Activated T-helper 1 cell treated with anti-CD3 and anti-CD28 coated beads, Interleukin-12 subunit alpha, Interleukin-12 subunit beta, Interleukin-2, Interleukin-4 antibody, amounts not matched to agents 30 ng/mL and 10 ng/mL and 1 ng/mL, durations not matched to agents 14 hours and 24 hours and 36 hours (primary cell): ENCODE data around the gene MC2R. TPM values are rescaled to one million over a fixed set of nuclear protein-coding genes. Genes with fewer than 3 reads are reported as not detected.

ENCODE experiments used
- DNase-seq: peaks from one replicate; pipeline ENCODE4 v3.0.0; 2021; ENCODE audit warnings: low spot score
- H3K27ac Mint-ChIP-seq: one replicate; pipeline ENCODE4 v1.8.0; 2021; ENCODE audit warnings: mild to moderate bottlenecking, mixed read lengths
- H3K27me3 Mint-ChIP-seq: one replicate; pipeline ENCODE4 v1.8.0; 2022; ENCODE audit warnings: mild to moderate bottlenecking, moderate library complexity, mixed read lengths; ENCODE audit not compliant: insufficient read depth
- H3K36me3 Mint-ChIP-seq: one replicate; pipeline ENCODE4 v1.8.0; 2021; ENCODE audit warnings: low read depth, mixed read lengths
- H3K4me1 Mint-ChIP-seq: one replicate; pipeline ENCODE4 v1.8.0; 2021; ENCODE audit warnings: low read depth, mixed read lengths
- H3K4me3 Mint-ChIP-seq: one replicate; pipeline ENCODE4 v1.8.0; 2021; ENCODE audit warnings: mild to moderate bottlenecking, moderate library complexity, mixed read lengths
- H3K9me3 Mint-ChIP-seq: one replicate; pipeline ENCODE4 v1.8.0; 2021; ENCODE audit warnings: mixed read lengths
- intact Hi-C: fragments of 100-400 bp; cut with micrococcal nuclease; formaldehyde crosslinking; loops from one replicate; pipeline ENCODE4 v1.15.1; 2024
- total RNA-seq: library from RNA; stranded (reverse); gene quantifications from 2 replicates; pipeline ENCODE4 v1.2.3, GENCODE V29; 2022

Gene MC2R
- total RNA-seq, 1 donor from 2014 or later, result not detected

- no peak overlapping the region for H3K4me3 Mint-ChIP-seq
- H3K27me3 Mint-ChIP-seq, result no peaks in the 10 kb centered on the region
- H3K27ac Mint-ChIP-seq, result no peak overlapping the region
- no peaks in the 10 kb centered on the region for H3K36me3 Mint-ChIP-seq
- H3K9me3 Mint-ChIP-seq, result no peaks in the 10 kb centered on the region
- no peak for DNase-seq
- intact Hi-C loops, result no loop called here
- H3K4me1 Mint-ChIP-seq, result no peaks in the 10 kb centered on the region
Measured at GRCh38 chr18:13914170-13914569, 1.2 kb downstream of the MC2R start.

DNA sequence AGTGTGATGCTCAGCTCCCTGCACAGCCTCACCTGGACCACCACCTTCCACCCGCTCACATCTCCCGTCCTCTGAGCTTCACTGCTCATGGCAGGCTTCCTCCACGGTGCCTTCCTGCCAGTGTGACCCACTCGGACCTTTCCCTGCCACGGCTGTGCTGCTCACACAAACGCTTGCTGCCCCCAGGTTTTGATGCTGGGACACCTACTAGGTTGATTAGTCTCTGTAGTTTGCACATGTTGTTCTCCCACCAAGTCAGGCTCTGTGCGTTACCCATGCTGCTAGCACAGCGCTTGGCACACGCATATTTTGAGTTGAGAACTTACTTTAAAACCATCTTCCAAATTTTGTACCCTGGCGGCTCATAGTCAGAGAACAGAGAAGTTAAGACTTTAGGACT, 2.1 kb downstream of the MC2R start:
- no peak overlapping the region for H3K4me3 Mint-ChIP-seq
- DNase-seq, result no peak
- no peak overlapping the region for H3K27ac Mint-ChIP-seq
- no peaks in the 10 kb centered on the region for H3K36me3 Mint-ChIP-seq
- H3K9me3 Mint-ChIP-seq, result no peaks in the 10 kb centered on the region
- intact Hi-C loops, result no loop called here
- no peaks in the 10 kb centered on the region for H3K27me3 Mint-ChIP-seq
- no peaks in the 10 kb centered on the region for H3K4me1 Mint-ChIP-seq

DNA sequence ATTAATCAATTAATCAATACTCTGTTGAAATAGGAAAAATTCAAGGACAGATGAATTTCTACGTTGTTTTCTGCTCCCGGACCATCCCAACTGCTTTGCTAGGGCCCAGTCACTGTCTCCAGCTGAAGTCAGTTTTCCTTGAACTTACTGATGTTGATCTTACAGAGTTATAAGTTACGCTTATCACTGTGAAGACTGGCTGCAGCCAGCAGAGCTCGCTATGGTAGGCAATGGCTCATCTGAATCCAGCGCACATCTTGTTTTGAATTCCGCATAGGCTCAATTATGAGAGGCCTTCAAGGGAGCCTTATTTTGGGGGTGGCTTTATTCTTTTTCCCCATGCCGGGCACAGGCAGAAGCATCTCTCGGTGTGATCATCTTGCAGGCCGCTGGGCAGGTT, 2.7 kb downstream of the MC2R start:
- Mint-ChIP-seq H3K27me3 (no peaks in the 10 kb centered on the region), H3K4me3 (no peak overlapping the region), H3K4me1 (no peaks in the 10 kb centered on the region), H3K27ac (no peak overlapping the region), H3K36me3 (no peaks in the 10 kb centered on the region), H3K9me3 (no peaks in the 10 kb centered on the region)
- intact Hi-C loops, result no loop called here
- DNase-seq, result no peak

DNA sequence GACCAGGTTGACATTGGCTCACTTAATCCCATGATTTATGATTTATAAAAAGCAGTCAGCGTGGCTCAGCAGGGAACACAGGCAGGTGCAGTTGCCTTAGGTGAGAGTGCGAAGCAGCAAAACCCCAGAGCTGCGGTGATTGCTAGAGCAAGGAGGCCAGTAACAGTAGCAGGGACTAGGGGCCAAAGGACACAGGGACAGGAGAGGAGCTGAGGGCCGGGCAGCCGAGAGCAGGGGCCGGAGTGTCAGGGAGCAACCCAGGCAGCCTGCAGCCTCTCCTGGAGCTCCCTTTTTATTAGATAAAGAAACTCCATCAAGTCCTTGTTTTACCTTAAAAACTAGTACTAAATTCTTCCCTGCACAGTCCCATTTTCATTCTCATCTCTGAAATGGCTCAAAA, 4.3 kb downstream of the MC2R start:
- no peaks in the 10 kb centered on the region for H3K9me3 Mint-ChIP-seq
- peaks cover 2% of the 10 kb centered on the region for H3K27me3 Mint-ChIP-seq
- no peak overlapping the region for H3K4me3 Mint-ChIP-seq
- no peaks in the 10 kb centered on the region for H3K4me1 Mint-ChIP-seq
- no peak for DNase-seq
- no peaks in the 10 kb centered on the region for H3K36me3 Mint-ChIP-seq
- intact Hi-C loops, result no loop called here
- H3K27ac Mint-ChIP-seq, result no peak overlapping the region

DNA sequence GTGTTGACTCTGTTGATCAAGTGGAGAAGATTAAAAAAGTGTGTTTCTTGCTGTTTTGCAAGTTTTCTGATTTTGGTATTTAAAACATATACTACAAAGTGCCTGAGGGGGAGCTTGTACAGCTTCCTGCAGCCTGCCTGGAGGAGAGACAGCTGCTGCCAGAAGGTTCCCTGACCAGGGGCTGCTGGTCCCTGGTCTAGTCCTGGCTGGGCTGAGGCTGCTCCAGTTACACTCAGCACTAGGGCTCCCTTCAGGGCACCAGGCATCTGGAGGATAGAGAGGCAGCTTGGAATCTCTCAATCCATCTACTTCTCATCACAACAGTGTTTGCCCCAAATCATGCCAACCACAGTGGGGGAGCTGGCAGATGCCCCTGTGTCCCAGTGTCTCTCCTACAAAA, 4.8 kb downstream of the MC2R start:
- intact Hi-C loops, result no loop called here
- Mint-ChIP-seq H3K9me3 (no peaks in the 10 kb centered on the region), H3K36me3 (no peaks in the 10 kb centered on the region), H3K4me3 (no peak overlapping the region), H3K4me1 (no peaks in the 10 kb centered on the region), H3K27me3 (peaks cover 2% of the 10 kb centered on the region), H3K27ac (no peak overlapping the region)
- no peak for DNase-seq

- Mint-ChIP-seq H3K4me1 (no peaks in the 10 kb centered on the region), H3K27ac (no peak overlapping the region), H3K9me3 (no peaks in the 10 kb centered on the region), H3K36me3 (no peaks in the 10 kb centered on the region), H3K4me3 (no peak overlapping the region), H3K27me3 (peaks cover 2% of the 10 kb centered on the region)
- DNase-seq, result no peak
- intact Hi-C loops, result no loop called here
Measured at GRCh38 chr18:13909141-13909940, 6.0 kb downstream of the MC2R start.

DNA sequence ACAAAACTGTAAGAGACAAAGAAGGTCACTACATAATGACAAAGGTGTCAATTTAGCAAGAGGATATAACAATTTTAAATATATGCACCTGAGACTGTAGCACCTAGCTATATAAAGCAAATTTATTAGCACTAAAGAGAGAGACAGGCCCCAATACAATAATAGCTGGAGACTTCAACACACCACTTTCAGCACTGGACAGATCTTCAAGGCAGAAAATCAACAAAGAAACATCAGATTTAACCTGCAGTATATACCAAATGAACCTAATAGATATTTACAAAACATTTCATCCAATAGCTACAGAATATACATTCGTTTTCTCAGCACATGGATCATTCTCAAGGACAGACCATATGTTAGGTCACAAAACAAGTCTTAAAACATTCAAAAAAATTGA, 14.7 kb downstream of the MC2R start:
- intact Hi-C loops, result no loop called here

DNA sequence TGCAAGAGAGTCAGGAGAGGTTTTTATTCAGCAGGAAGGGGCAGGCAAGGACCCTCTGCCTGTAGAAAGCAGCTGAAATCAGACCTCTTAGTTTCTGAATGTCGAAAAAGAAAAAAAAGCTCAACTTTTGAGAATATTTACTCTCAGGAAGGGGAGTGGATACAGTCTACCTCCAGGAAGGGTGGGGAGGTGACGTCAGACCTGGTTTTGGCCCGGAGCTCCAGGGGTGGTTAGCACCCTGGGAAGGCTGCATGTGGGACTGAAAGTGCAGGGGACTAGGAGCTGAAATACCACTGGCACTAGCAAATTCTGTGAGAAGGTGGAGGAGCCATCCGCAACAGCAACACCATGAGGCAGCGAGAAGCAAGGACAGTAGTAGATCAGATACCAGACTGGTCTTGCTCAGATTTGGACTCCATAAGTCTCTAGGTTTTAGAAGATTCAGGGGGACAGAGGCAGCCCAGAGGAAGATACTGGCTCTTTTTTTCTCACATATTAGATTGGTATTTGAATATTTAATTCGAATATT, 19.8 kb downstream of the MC2R start:
- no peak overlapping the region for H3K4me3 Mint-ChIP-seq
- intact Hi-C loops, result no loop called here
- no peaks in the 10 kb centered on the region for H3K36me3 Mint-ChIP-seq
- H3K27ac Mint-ChIP-seq, result no peak overlapping the region
- H3K27me3 Mint-ChIP-seq, result peaks cover 4% of the 10 kb centered on the region
- H3K4me1 Mint-ChIP-seq, result no peaks in the 10 kb centered on the region
- no peak for DNase-seq
- H3K9me3 Mint-ChIP-seq, result no peaks in the 10 kb centered on the region

More for the DNA sequence above, 14.7 kb downstream of the MC2R start:
- DNase-seq, result no peak
- no peaks in the 10 kb centered on the region for H3K27me3 Mint-ChIP-seq
- no peak overlapping the region for H3K4me3 Mint-ChIP-seq
- H3K36me3 Mint-ChIP-seq, result no peaks in the 10 kb centered on the region
- no peaks in the 10 kb centered on the region for H3K4me1 Mint-ChIP-seq
- H3K9me3 Mint-ChIP-seq, result no peaks in the 10 kb centered on the region
- no peak overlapping the region for H3K27ac Mint-ChIP-seq

- DNase-seq, result no peak
- Mint-ChIP-seq H3K4me1 (no peaks in the 10 kb centered on the region), H3K27me3 (peaks cover 4% of the 10 kb centered on the region), H3K4me3 (no peak overlapping the region), H3K9me3 (no peaks in the 10 kb centered on the region), H3K36me3 (no peaks in the 10 kb centered on the region), H3K27ac (no peak overlapping the region)
- intact Hi-C loops, result no loop called here
Measured at GRCh38 chr18:13894531-13894930, 20.8 kb downstream of the MC2R start.

DNA sequence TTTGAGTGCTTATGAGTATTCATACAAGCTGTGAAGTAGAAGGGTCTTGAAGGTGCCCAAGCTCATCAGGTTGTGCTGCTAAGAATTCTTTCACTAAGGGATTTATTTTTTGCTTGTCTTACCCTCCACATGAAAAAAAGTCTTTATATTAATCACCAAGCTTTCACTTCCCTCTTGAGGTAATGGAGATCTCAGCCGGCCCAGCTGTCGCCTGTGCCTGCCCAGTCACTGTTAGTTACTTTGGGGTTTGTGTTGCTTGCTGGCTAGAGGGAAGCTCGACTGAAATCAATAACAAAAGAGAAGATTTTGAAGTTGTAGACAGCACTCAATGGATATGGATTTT, 21.9 kb downstream of the MC2R start:
- Mint-ChIP-seq H3K27me3 (peaks cover 4% of the 10 kb centered on the region), H3K4me1 (no peaks in the 10 kb centered on the region), H3K36me3 (no peaks in the 10 kb centered on the region), H3K9me3 (no peaks in the 10 kb centered on the region), H3K4me3 (no peak overlapping the region), H3K27ac (no peak overlapping the region)
- no peak for DNase-seq
- intact Hi-C loops, result no loop called here

DNA sequence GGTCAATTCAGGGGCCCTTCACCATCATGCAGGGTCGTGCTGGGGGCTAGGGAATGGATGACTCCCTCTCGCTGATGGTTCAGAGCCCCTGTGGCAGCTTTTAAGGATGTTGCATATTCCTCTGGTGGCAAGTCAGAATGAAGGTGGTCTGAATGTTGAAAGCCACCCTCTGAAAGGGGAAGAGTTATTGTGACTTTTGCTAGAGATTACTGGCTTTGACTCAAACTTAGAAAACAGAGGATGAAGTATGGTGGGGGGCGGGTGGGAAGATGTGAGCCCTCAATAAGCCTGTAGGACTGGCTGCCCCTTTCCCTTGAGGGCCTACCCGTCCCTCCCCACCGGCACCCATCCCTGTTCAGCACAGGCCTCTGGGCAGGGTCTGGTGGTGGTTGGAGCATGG, 23.2 kb downstream of the MC2R start:
- Mint-ChIP-seq H3K4me1 (no peaks in the 10 kb centered on the region), H3K27me3 (peaks cover 4% of the 10 kb centered on the region), H3K4me3 (no peak overlapping the region), H3K27ac (no peak overlapping the region), H3K36me3 (no peaks in the 10 kb centered on the region), H3K9me3 (no peaks in the 10 kb centered on the region)
- DNase-seq, result no peak
- intact Hi-C loops, result no loop called here

DNA sequence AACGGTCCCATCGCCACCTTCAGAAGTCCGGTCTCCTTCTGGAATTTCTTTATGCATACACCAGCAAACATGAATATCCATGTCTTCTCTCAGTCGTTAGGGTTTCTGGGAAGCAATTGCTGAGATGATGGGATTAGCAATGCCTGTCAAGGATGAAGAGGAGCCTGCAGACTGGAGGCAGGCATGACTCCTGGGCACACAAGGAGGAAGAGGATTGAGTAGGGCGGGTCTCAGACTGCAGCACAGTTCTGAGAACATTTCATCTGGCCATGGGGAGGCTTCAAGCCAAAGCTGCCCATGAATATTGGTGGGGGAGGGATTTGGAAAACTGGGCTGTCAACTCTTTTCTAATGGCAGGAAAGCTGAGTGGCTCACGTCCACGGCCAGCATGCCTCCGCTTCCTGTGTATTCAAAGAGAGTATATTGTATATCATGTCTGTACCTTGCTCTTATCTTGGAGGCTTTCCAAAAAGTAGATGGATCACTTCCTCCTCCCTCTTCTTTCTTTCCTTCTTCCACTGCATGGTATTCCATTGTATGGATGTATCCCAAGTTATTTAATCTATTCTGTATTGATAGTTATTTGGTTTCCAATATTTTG, 24.5 kb downstream of the MC2R start:
- H3K27ac Mint-ChIP-seq, result no peak overlapping the region
- peaks cover 4% of the 10 kb centered on the region for H3K27me3 Mint-ChIP-seq
- H3K36me3 Mint-ChIP-seq, result no peaks in the 10 kb centered on the region
- no peak overlapping the region for H3K4me3 Mint-ChIP-seq
- H3K4me1 Mint-ChIP-seq, result no peaks in the 10 kb centered on the region
- no peaks in the 10 kb centered on the region for H3K9me3 Mint-ChIP-seq
- intact Hi-C loops, result no loop called here
- no peak for DNase-seq

DNA sequence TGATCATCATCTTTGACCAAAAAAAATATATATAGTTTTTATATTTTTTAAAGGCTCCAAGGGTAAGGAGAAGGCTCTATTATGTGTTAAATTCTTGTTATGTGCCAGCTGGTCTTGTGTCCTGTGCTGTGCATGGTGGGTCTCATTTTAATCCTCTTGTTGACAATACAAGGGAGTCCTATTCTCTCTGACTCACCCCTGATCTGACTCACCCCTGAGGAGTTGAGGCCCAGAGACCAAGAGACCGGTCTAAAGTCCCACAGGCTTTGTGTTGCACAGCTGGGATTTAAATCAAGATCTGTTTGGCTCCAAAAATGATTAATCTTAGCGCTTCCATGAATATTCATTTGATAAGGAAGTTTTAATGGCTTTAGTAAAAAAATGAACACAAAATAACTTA, 25.7 kb downstream of the MC2R start:
- intact Hi-C loops, result no loop called here

More for the DNA sequence above, 25.7 kb downstream of the MC2R start:
- Mint-ChIP-seq H3K4me1 (no peaks in the 10 kb centered on the region), H3K4me3 (no peak overlapping the region), H3K36me3 (no peaks in the 10 kb centered on the region), H3K9me3 (no peaks in the 10 kb centered on the region), H3K27me3 (peaks cover 4% of the 10 kb centered on the region), H3K27ac (no peak overlapping the region)
- DNase-seq, result no peak
